Measurements from ENCODE around the gene CROCC2.

Gene CROCC2

GRCh38 chr2:241007880-241008710 is 102.0 kb downstream of the CROCC2 start:
- TF ChIP-seq EZH2 (IDR thresholded peaks at IDR 0.05; ENCODE audit: borderline replicate concordance, low read depth, low read length, severe bottlenecking), result no peak
- TF ChIP-seq CTCF (IDR thresholded peaks at IDR 0.05; ENCODE audit: borderline replicate concordance, extremely low read depth, low read length, poor library complexity, severe bottlenecking), result no peak

GRCh38 chr2:241008711-241009121 is 102.6 kb downstream of the CROCC2 start:
- H4K20me1 ChIP-seq (ENCODE audit: insufficient read depth, low read length), result no peaks in the 10 kb centered on the region
- no peak for TF ChIP-seq EZH2 (IDR thresholded peaks at IDR 0.05; ENCODE audit: borderline replicate concordance, low read depth, low read length, severe bottlenecking)
- TF ChIP-seq CTCF (IDR thresholded peaks at IDR 0.05; ENCODE audit: borderline replicate concordance, extremely low read depth, low read length, poor library complexity, severe bottlenecking), result no peak
- peaks cover 11% of the 10 kb centered on the region for H3K27me3 ChIP-seq (ENCODE audit: insufficient read depth, low read length, poor library complexity)
- H3K27ac ChIP-seq (ENCODE audit: low read length), result no peak overlapping the region
- no peak overlapping the region for H3K4me2 ChIP-seq (ENCODE audit: insufficient read depth, low read length)
- peaks cover 9% of the 10 kb centered on the region for H3K9me3 ChIP-seq (ENCODE audit: insufficient read depth, low read length, severe bottlenecking)
- no peaks in the 10 kb centered on the region for H3K36me3 ChIP-seq (ENCODE audit: insufficient read depth, low read length)
- DNase-seq (no peak), ATAC-seq (ENCODE audit: insufficient read depth, low read depth) (no peak)
- H3K79me2 ChIP-seq (ENCODE audit: insufficient read depth, low read length), result no peaks in the 10 kb centered on the region
- H3K4me3 ChIP-seq (ENCODE audit: low read depth in 1 of 2, low read length in 2 of 2), result no peak overlapping the region
- no peaks in the 10 kb centered on the region for H3K4me1 ChIP-seq (ENCODE audit: insufficient read depth, low read length)
- H2AFZ ChIP-seq (ENCODE audit: low read depth, low read length), result no peak overlapping the region
- no peak overlapping the region for H3K9ac ChIP-seq (ENCODE audit: low read depth, low read length)

More at GRCh38 chr2:241007880-241008710, 102.0 kb downstream of the CROCC2 start:
- H3K9me3 ChIP-seq (ENCODE audit: insufficient read depth, low read length, severe bottlenecking), result peaks cover 15% of the 10 kb centered on the region
- ATAC-seq (ENCODE audit: insufficient read depth, low read depth), result no peak
- H3K27me3 ChIP-seq (ENCODE audit: insufficient read depth, low read length, poor library complexity), result peaks cover 11% of the 10 kb centered on the region
- H3K4me2 ChIP-seq (ENCODE audit: insufficient read depth, low read length), result no peak overlapping the region
- no peaks in the 10 kb centered on the region for H3K36me3 ChIP-seq (ENCODE audit: insufficient read depth, low read length)
- no peaks in the 10 kb centered on the region for H3K79me2 ChIP-seq (ENCODE audit: insufficient read depth, low read length)
- no peak overlapping the region for H3K9ac ChIP-seq (ENCODE audit: low read depth, low read length)
- no peak overlapping the region for H3K27ac ChIP-seq (ENCODE audit: low read length)
- no peaks in the 10 kb centered on the region for H4K20me1 ChIP-seq (ENCODE audit: insufficient read depth, low read length)
- no peak overlapping the region for H3K4me3 ChIP-seq (ENCODE audit: low read depth in 1 of 2, low read length in 2 of 2)
- DNase-seq, result no peak
- no peaks in the 10 kb centered on the region for H3K4me1 ChIP-seq (ENCODE audit: insufficient read depth, low read length)
- no peak overlapping the region for H2AFZ ChIP-seq (ENCODE audit: low read depth, low read length)

GRCh38 chr2:241009191-241009590 is 103.1 kb downstream of the CROCC2 start:
- Histone ChIP-seq H3K4me3 (ENCODE audit: low read depth in 1 of 2, low read length in 2 of 2) (no peak overlapping the region), H3K4me2 (ENCODE audit: insufficient read depth, low read length) (no peak overlapping the region), H3K9me3 (ENCODE audit: insufficient read depth, low read length, severe bottlenecking) (peaks cover 5% of the 10 kb centered on the region), H3K79me2 (ENCODE audit: insufficient read depth, low read length) (no peaks in the 10 kb centered on the region), H3K36me3 (ENCODE audit: insufficient read depth, low read length) (no peaks in the 10 kb centered on the region), H3K9ac (ENCODE audit: low read depth, low read length) (no peak overlapping the region), H3K27ac (ENCODE audit: low read length) (no peak overlapping the region), H3K27me3 (ENCODE audit: insufficient read depth, low read length, poor library complexity) (peaks cover 11% of the 10 kb centered on the region), H3K4me1 (ENCODE audit: insufficient read depth, low read length) (no peaks in the 10 kb centered on the region), H4K20me1 (ENCODE audit: insufficient read depth, low read length) (no peaks in the 10 kb centered on the region), H2AFZ (ENCODE audit: low read depth, low read length) (no peak overlapping the region)
- no peak for TF ChIP-seq EZH2 (IDR thresholded peaks at IDR 0.05; ENCODE audit: borderline replicate concordance, low read depth, low read length, severe bottlenecking)
- no peak for TF ChIP-seq CTCF (IDR thresholded peaks at IDR 0.05; ENCODE audit: borderline replicate concordance, extremely low read depth, low read length, poor library complexity, severe bottlenecking)
- ATAC-seq (ENCODE audit: insufficient read depth, low read depth) (no peak), DNase-seq (no peak)

All from DND-41 (cell line).